NB4 (cell line): ENCODE results near the gene GABRB1.

Experiments used
- POLR2A ChIP-seq: IDR thresholded peaks from 2 replicates; pipeline ENCODE4 v1.6.1; 2011; ENCODE audit warnings: mild to moderate bottlenecking; ENCODE audit not compliant: insufficient read length; ENCODE audit errors: extremely low read depth
- TF ChIP-seq, protein P1 (sequence below): IDR thresholded peaks from one replicate; pipeline ENCODE4 v1.5.1; 2012; ENCODE audit warnings: low read depth, low read length
- TF ChIP-seq, protein P2 (sequence below): IDR thresholded peaks from 2 replicates; pipeline ENCODE4 v1.6.1; 2011; ENCODE audit warnings: low read depth, low read length

- TF ChIP-seq, protein P1, sequence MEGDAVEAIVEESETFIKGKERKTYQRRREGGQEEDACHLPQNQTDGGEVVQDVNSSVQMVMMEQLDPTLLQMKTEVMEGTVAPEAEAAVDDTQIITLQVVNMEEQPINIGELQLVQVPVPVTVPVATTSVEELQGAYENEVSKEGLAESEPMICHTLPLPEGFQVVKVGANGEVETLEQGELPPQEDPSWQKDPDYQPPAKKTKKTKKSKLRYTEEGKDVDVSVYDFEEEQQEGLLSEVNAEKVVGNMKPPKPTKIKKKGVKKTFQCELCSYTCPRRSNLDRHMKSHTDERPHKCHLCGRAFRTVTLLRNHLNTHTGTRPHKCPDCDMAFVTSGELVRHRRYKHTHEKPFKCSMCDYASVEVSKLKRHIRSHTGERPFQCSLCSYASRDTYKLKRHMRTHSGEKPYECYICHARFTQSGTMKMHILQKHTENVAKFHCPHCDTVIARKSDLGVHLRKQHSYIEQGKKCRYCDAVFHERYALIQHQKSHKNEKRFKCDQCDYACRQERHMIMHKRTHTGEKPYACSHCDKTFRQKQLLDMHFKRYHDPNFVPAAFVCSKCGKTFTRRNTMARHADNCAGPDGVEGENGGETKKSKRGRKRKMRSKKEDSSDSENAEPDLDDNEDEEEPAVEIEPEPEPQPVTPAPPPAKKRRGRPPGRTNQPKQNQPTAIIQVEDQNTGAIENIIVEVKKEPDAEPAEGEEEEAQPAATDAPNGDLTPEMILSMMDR, result no peak
- TF ChIP-seq, protein P2, sequence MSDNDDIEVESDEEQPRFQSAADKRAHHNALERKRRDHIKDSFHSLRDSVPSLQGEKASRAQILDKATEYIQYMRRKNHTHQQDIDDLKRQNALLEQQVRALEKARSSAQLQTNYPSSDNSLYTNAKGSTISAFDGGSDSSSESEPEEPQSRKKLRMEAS, result no peak
- no peak for TF ChIP-seq POLR2A
Measured at GRCh38 chr4:47215759-47216158, 184.4 kb downstream of the GABRB1 start.
